ENCODE measurements around the gene MALRD1. TPM values are rescaled to one million over a fixed set of nuclear protein-coding genes. Genes with fewer than 3 reads are reported as not detected.

Gene MALRD1
- total RNA-seq, 1 donor from 2014 or later, result not detected

DNA sequence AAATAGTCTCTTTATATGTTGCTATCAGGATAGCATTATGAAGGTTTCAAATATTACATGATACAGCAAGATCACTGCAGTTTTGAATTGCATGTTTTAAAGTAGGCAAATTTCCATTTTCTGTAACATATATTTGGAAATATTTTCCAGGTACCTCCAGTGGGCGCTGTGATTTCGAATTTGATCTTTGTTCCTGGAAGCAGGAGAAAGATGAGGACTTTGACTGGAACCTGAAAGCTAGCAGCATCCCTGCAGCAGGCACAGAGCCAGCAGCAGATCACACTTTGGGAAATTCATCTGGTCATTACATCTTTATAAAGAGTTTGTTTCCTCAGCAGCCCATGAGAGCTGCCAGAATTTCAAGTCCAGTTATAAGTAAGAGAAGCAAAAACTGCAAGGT is 299.0 kb downstream of the MALRD1 start:
- intact Hi-C loops (cut with micrococcal nuclease), result no loop called here

DNA sequence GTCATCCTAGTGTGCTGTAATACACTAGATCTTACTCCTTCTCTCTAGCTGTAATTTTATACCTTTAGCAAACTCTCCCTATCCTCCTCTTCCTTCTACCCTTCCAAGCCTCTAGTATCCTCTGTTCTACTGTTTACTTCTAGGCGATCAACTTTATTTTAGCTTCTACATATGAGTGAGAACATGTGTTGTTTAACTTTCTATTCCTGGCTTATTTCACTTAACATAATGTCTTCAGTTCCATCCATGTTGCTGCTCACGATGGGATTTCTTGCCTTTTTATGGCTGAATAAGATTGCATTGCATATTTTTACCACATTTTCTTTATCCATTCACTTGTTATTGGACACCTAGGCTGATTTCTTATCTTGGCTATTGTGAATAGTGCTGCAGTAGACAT is 318.6 kb downstream of the MALRD1 start:
- intact Hi-C loops (cut with micrococcal nuclease), result no loop called here

GRCh38 chr10:19373988-19374387 is 325.4 kb downstream of the MALRD1 start:
- intact Hi-C loops (cut with micrococcal nuclease), result no loop called here

DNA sequence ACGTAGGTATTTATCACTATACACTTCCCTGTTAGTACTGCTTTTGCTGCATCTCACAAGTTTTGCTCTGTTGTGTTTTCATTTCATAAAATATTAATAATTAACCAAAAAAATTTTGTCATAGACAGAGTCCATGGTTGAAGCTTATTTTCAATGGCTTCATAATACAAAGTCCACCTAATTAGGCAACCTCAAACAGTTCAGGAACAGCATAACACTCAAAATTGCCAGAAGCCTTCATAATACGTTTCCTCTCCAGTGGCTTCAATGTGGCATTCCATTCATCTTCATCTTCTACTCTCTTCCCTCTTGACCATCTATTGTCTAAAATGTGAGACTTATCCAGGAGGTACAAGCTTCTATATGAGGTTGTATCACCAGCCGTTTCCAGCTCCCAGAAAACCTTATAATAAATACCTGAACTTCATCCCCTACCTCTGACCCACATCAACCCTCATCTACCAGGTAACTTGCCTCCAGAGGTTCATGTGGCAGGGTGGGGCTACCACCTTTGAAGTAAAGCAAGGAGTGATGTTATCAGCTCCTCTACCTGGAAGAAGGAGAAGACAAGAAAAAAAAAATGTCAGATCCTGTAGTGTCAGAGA is 337.3 kb downstream of the MALRD1 start:
- intact Hi-C loops (cut with micrococcal nuclease), result no loop called here

DNA sequence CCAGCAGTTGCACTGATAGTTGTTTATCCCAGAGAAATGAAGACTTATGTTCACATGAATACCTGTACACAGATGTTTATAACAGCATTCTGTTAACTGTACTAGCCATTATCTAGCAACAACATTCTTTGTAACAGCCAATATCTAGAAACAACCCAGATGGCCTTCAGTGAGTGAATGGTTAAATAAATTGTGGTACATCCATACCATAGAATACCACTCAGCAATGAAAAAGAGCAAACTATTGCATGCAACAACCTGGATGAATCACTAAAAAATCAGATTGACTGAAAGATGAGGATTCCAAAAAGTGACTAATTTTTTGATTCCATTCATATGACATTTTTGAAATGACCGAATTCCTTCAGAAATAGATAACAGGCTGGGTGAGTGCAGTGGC is 360.3 kb downstream of the MALRD1 start:
- intact Hi-C loops (cut with micrococcal nuclease), result no loop called here

GRCh38 chr10:19411119-19411518 is 362.5 kb downstream of the MALRD1 start:
- intact Hi-C loops (cut with micrococcal nuclease), result no loop called here

DNA sequence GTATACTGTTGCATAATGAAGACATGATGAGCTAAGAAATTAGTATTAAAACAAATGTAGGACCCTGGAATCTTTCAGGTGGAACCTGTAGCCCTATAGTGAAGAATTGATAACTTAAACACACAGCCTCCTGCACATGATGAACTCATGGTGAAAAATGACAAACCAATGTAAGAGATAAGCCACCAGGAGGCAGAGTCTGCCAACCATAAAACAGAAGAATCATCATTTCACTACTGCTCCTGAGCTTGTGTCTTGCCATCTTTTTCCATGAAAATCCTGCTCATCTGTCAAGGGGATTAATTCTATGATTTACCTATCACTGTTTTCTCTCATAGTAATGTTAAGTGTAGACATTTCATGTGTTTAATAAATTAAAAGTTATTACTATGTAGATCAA is 363.9 kb downstream of the MALRD1 start:
- intact Hi-C loops (cut with micrococcal nuclease), result no loop called here

GRCh38 chr10:19416164-19416563 is 367.6 kb downstream of the MALRD1 start:
- intact Hi-C loops (cut with micrococcal nuclease), result no loop called here

- intact Hi-C loops (cut with micrococcal nuclease), result no loop called here
Measured at GRCh38 chr10:19417740-19418139, 369.1 kb downstream of the MALRD1 start.

- intact Hi-C loops (cut with micrococcal nuclease), result no loop called here
Measured at GRCh38 chr10:19421674-19422073, 373.1 kb downstream of the MALRD1 start.

DNA sequence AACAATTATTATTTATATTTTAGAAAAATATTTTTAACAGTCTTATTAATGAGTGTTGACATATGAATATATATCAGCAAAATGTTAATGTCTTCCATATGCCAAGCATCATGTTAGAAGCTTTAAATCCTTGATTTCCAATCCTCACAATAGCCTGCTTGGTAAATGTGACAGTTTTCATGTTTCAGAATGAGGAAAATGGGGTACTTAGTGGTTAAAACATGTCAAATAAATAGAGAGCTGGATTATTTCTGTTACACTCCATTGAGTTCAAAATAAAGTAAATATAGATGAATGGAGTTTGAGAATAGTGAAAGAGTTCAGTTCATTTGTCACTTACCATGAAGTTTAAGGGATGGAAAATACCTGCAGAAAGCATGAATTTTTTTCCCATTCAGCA is 377.4 kb downstream of the MALRD1 start:
- intact Hi-C loops (cut with micrococcal nuclease), result no loop called here

- intact Hi-C loops (cut with micrococcal nuclease), result no loop called here
Measured at GRCh38 chr10:19431622-19432351, 383.2 kb downstream of the MALRD1 start.

GRCh38 chr10:19449860-19450259 is 401.3 kb downstream of the MALRD1 start:
- intact Hi-C loops (cut with micrococcal nuclease), result no loop called here

- intact Hi-C loops (cut with micrococcal nuclease), result no loop called here
Measured at GRCh38 chr10:19451356-19451755, 402.8 kb downstream of the MALRD1 start.

DNA sequence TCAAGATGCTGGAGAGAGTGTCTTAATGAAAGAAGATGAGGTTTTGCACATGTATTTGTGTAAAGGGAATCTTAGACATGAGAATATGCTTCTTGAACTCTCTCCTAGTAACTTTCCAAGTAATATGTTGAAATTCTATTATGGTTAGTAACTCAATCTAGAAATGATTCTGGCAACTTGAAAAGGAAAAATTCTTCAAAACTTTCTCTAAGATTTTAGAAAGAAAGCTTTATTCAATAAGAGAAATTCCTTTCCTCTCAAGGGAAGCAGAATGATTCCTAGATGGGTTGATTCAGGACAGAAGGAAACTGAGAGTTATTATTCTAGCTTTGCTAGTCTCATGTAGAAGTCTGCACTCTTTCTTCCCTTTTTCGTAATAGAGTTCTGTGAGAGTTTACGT is 403.3 kb downstream of the MALRD1 start:
- intact Hi-C loops (cut with micrococcal nuclease), result no loop called here

GRCh38 chr10:19453967-19454366 is 405.4 kb downstream of the MALRD1 start:
- intact Hi-C loops (cut with micrococcal nuclease), result no loop called here

- intact Hi-C loops (cut with micrococcal nuclease), result no loop called here
Measured at GRCh38 chr10:19461588-19461987, 413.0 kb downstream of the MALRD1 start.

DNA sequence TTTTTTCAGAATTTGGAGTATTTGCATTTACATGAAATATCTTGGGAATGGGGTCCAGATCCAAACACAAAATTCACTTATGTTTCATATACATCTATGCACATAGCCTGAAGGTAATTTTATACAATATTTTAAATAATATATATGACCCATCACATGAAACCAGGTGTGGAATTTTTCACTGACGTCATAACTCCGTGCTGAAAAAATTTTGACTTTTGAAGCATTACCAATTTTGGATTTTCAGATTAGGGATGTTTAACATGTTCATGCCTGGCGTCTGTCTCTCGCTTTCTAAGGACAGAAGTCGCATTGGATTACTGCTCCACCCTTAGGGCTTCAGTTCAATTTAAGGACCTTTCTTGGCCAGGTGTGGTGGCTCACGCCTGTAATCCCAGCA is 418.1 kb downstream of the MALRD1 start:
- intact Hi-C loops (cut with micrococcal nuclease), result no loop called here

- intact Hi-C loops (cut with micrococcal nuclease), result no loop called here
Measured at GRCh38 chr10:19468413-19468812, 419.8 kb downstream of the MALRD1 start.

DNA sequence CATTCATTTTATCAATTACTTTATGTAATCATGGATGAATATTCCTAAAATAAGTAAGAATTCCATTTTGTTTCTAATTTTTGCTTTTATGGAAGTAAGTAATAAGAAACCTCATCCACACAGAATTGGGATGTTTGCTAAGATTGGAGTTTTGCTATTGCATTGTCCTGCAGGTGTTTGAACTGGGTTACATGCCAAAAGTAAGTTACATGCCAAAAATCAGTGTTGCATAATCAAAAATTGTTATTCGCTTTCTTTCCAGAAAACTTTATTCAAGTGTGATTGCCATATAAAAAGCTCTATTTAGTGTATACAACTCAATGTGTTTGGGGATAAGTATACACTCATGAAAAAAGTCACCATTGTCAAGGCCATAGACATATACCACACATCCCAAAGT is 420.9 kb downstream of the MALRD1 start:
- intact Hi-C loops (cut with micrococcal nuclease), result no loop called here

DNA sequence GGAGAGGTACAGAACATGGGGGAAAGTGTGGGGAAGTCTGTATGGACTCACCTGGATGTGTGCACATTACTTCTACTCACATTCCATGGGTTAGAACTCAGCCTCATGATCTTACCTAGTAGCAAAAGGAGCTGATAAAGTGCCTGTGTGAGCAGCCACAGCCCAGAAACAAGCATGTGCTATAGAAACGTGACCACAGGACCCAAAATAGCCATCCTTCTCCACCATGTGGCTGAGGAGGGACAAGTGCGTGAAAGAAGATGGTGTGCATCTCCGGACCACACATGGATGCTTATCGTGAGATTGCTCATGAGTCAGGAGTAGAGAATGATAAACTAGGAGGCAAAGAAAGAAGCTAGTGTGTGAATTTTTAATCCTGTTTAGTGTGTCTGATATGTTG is 431.3 kb downstream of the MALRD1 start:
- intact Hi-C loops (cut with micrococcal nuclease), result no loop called here

DNA sequence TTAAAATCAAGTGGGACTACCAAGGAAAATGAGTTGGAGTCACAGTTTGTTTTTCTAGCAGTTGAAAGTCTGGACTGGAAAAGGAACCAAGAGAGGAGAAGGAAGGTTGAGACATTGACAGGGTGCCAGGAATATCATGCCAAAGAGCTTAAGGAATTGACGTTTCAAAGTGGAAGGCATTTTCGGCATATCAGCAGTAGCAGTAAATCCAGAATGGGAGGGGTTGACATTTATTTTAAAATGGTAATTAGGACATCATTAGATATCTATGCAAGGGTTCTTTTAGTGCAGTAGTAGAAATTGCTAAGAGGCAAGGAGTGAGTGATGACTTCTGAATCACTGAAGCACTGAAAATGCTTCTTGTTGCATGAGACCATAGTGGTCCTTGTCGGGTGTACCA is 431.8 kb downstream of the MALRD1 start:
- intact Hi-C loops (cut with micrococcal nuclease), result no loop called here

GRCh38 chr10:19483421-19483820 is 434.8 kb downstream of the MALRD1 start:
- intact Hi-C loops (cut with micrococcal nuclease), result no loop called here
